ENCODE data around the gene CGB5.

DNA sequence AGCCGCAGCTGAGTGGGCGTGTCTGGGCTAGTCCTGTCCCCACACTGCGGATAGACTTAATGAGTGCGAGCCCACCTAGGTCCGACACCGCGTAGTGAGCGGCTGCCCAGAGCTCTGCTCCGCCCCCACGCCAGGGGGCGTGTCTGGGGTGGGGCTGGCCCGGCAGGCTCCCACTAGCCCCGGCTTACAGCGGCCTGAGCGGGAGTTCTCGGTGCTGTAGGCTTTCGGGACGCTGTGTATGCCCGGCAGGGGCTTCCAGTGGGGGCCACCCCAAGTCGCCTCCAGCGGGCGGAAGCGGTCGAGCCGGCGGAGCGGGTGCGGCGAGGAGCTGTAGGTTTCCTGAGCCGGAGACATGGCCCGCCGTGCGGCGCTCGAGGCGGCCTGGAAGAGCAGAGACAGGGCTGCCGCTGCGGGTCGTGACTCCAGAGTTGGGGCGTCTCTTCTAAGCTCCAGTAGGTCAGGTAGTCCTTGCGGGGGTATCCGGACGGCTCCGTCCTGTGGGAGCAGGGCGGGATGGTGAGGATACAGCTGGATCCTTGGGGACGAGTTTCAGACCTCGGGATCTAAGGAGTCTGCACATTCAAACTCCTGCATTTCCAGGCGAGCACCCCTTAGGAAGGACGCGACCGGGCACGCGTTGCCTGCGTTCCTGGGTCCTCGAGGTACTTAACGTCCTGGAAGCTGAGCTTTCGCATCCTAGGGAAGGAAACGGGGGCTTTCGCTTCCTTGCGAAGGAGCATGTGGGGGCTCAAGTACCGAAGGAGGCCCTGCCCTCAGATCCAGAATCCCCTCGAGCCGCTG is 12.7 kb downstream of the CGB5 start:
- TF ChIP-seq, protein P1, sequence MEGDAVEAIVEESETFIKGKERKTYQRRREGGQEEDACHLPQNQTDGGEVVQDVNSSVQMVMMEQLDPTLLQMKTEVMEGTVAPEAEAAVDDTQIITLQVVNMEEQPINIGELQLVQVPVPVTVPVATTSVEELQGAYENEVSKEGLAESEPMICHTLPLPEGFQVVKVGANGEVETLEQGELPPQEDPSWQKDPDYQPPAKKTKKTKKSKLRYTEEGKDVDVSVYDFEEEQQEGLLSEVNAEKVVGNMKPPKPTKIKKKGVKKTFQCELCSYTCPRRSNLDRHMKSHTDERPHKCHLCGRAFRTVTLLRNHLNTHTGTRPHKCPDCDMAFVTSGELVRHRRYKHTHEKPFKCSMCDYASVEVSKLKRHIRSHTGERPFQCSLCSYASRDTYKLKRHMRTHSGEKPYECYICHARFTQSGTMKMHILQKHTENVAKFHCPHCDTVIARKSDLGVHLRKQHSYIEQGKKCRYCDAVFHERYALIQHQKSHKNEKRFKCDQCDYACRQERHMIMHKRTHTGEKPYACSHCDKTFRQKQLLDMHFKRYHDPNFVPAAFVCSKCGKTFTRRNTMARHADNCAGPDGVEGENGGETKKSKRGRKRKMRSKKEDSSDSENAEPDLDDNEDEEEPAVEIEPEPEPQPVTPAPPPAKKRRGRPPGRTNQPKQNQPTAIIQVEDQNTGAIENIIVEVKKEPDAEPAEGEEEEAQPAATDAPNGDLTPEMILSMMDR (IDR thresholded peaks at IDR 0.05): no peak
- no peak for TF ChIP-seq POLR2AphosphoS5 (IDR thresholded peaks at IDR 0.05)
- TF ChIP-seq POLR2A (IDR thresholded peaks at IDR 0.05): no peak

All from breast epithelium (tissue), 3 donors.